GM06990 (cell line): ENCODE data around the gene SLC6A2.

Source experiments
- DNase-seq: peaks from one replicate; pipeline ENCODE4 v3.0.0-alpha.2; 2011; ENCODE audit not compliant: insufficient read length; ENCODE audit errors: extremely low read depth
- H3K27me3 ChIP-seq: replicated peaks from 2 replicates; pipeline ENCODE4 v1.6.0; 2011; ENCODE audit warnings: low read length; ENCODE audit not compliant: control insufficient read depth, insufficient read depth
- H3K36me3 ChIP-seq: 2 replicates; pipeline ENCODE4 v1.5.1; 2011; ENCODE audit warnings: low read length; ENCODE audit not compliant: control insufficient read depth, insufficient read depth
- H3K4me3 ChIP-seq: replicated peaks from 2 replicates; pipeline ENCODE4 v1.5.1; 2011; ENCODE audit warnings: low read depth, mild to moderate bottlenecking, control low read depth, low read length
- TF ChIP-seq, protein P1 (sequence below): IDR thresholded peaks from 2 replicates; pipeline ENCODE4 v1.5.1; 2011; ENCODE audit warnings: low read length, control low read depth, mild to moderate bottlenecking, inconsistent platforms; ENCODE audit not compliant: insufficient read depth, poor library complexity, severe bottlenecking

The SLC6A2 gene

GRCh38 chr16:55662644-55663031 lies 6.8 kb downstream of the SLC6A2 start:
- Histone ChIP-seq H3K36me3 (no peaks in the 10 kb centered on the region), H3K27me3 (no peaks in the 10 kb centered on the region), H3K4me3 (no peak overlapping the region)
- TF ChIP-seq, protein P1, sequence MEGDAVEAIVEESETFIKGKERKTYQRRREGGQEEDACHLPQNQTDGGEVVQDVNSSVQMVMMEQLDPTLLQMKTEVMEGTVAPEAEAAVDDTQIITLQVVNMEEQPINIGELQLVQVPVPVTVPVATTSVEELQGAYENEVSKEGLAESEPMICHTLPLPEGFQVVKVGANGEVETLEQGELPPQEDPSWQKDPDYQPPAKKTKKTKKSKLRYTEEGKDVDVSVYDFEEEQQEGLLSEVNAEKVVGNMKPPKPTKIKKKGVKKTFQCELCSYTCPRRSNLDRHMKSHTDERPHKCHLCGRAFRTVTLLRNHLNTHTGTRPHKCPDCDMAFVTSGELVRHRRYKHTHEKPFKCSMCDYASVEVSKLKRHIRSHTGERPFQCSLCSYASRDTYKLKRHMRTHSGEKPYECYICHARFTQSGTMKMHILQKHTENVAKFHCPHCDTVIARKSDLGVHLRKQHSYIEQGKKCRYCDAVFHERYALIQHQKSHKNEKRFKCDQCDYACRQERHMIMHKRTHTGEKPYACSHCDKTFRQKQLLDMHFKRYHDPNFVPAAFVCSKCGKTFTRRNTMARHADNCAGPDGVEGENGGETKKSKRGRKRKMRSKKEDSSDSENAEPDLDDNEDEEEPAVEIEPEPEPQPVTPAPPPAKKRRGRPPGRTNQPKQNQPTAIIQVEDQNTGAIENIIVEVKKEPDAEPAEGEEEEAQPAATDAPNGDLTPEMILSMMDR = no peak
- no peak for DNase-seq

- TF ChIP-seq, protein P1 = no peak
- Histone ChIP-seq H3K36me3 (no peaks in the 10 kb centered on the region), H3K4me3 (no peak overlapping the region), H3K27me3 (no peaks in the 10 kb centered on the region)
- no peak for DNase-seq
Measured at GRCh38 chr16:55663225-55663624, 7.4 kb downstream of the SLC6A2 start.

DNA sequence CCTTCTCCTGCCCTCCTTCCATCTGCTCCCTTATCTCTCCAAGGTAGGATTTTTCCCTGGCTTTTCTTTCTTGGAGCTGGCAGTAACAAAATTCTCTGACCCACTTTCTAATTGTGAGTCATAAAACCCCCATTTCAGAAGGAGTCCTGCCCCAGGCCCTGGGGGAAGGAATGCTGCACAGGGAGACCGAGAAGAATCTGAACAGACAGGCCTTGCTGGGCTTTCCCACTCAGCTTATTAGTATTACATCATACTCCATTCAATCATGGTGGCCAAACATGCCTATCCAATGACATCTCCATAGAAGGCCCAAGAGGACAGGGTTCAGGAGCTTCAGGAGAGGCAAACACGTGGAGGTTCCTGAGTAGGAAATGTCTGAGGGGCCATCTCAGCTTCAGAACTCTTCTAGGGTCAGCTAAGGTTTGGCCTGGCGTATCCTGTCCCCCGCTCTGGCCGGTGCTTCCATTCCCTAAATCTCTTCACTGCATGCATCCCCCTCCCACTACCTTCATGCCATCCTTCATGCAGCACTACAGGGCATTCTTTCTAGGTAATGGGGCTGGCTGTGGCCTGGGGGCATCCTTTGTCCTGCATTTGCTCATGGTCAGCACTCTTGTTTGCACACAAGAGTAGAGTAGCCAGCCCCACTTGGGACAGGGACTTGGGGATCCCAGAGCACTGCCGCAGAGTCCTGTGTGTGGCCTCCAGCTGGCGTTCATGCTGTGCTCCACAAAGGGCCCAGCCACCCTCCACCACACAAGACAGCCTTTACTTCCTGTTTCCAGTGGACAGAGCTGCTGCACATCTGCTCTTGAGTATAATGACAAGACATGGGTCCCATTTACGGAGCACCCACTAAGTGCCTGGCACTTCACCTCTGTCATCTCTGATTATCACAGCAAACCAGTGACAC lies 8.2 kb downstream of the SLC6A2 start:
- no peak for DNase-seq
- Histone ChIP-seq H3K27me3 (no peaks in the 10 kb centered on the region), H3K36me3 (no peaks in the 10 kb centered on the region), H3K4me3 (no peak overlapping the region)
- TF ChIP-seq, protein P1 = no peak

DNA sequence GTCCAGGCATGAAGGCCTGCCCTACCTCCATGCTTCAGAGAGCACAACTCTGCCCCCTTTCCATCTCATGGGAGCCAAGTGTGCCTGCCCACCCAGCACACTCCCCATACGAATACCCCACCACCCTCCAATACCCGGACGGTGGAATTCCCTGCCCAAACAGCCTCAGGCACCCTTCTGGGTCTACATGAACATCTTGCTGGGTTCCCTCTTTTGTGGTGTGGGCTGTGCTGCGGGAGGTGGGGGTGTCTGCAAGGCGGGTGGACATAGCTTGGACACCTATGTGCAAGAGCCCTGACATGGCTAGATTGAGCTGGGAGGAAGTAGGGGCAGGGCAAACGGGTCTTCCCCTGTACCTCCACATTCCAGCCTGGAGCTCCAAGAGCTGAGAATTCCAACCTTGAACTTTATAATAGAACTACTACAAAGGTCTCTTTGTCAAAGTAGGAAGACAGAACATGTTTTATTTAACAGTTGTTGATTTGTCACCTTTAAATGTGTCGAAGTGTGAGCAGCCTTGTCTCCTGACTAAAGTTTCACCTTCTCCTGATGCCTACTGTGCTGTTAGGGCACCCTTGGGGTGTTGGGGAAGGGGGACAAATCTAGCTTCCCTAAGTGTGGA lies 9.1 kb downstream of the SLC6A2 start:
- no peaks in the 10 kb centered on the region for H3K36me3 ChIP-seq
- H3K4me3 ChIP-seq = no peak overlapping the region
- DNase-seq = no peak
- no peaks in the 10 kb centered on the region for H3K27me3 ChIP-seq
- TF ChIP-seq, protein P1 = no peak

DNA sequence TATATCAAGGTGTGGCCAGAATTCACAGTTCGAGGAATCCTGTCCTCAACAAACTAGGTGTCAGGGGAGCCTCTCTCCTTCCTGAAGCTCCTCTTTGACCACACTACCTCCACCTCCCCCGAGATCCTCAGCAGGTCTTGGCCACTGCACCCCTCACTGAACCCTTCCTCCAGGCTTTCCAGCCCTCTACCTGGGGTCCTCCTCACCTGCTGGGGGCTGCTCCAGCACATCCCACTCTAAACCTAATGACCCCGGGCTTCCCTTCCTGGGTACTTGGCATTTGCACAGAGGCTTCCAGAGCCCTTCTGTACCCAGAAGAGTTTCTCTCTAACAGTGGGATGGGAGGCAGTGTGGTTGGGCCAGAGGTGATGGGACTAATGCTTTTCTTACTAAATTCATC lies 9.7 kb downstream of the SLC6A2 start:
- TF ChIP-seq, protein P1 = no peak
- no peaks in the 10 kb centered on the region for H3K36me3 ChIP-seq
- H3K27me3 ChIP-seq = no peaks in the 10 kb centered on the region
- DNase-seq = no peak
- H3K4me3 ChIP-seq = no peak overlapping the region
